ENCODE results near the gene TBCD.
"Not testable (repeated sequence)": the region's sequence is repeated elsewhere in the genome, so short reads cannot be mapped to it uniquely, and the experiment has no call there.

- not testable (repeated sequence) for TF ChIP-seq CTCF (conservative IDR thresholded peaks at IDR 0.05; ENCODE audit: low read length); EZH2phosphoT487 (IDR thresholded peaks at IDR 0.05; ENCODE audit: borderline replicate concordance, low read depth, low read length)
Observed at GRCh38 chr17:82968033-82968841, 216.4 kb downstream of the TBCD start.

Data from OCI-LY7 (cell line).